GM18502 (cell line): Measurements from ENCODE around the gene KIF22.
A peak's percentile ranks its signal among the peaks of the same experiment; 100 is the strongest.
"Not testable (repeated sequence)": the region's sequence is repeated elsewhere in the genome, so short reads cannot be mapped to it uniquely, and the experiment has no call there.

ENCODE experiments used
- ATAC-seq: cut with Tn5 transposase; IDR thresholded peaks from one replicate; pipeline ENCODE4 v1.9.1; 2021; ENCODE audit warnings: mild to moderate bottlenecking; ENCODE audit not compliant: unreplicated experiment, poor library complexity

Gene KIF22

GRCh38 chr16:29765167-29766032 is 25.2 kb upstream of the KIF22 start:
- ATAC-seq: no peak

DNA sequence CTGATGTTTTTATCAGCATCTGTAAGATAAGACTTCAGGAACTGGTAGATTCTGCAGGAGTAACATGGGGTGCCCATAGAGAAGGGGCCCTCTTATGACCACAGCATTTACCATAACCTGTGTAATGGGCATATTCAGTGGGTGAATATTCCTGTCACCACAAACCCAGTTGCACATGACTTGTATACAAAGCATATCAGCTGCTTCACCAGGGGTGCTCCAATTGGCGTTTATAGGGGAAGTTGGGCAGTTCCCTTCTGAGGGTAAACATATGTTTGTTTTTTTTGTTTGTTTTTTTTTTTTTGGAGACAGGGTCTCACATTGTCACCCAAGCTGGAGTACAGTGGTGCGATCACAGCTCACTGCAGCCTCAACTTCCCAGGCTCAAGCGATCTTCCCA is 24.0 kb upstream of the KIF22 start:
- ATAC-seq: no peak

DNA sequence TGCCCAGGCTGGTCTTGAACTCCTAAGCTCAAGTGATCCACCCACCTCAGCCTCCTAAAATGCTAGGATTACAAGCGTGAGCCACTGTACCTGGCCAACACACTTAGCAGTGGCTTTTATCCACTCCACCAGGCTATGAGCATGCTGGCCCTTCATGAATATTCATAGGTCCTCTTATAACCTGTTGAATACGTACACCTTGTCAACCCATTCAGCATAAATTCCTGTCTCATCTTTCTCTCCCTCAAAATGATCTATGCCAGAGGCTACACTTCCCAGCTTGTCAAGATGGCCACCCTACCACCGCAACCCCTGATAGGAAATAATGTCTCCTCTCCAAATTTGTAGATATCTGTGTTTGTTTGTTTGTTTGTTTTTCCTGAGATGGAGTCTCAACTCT is 23.5 kb upstream of the KIF22 start:
- no peak for ATAC-seq

DNA sequence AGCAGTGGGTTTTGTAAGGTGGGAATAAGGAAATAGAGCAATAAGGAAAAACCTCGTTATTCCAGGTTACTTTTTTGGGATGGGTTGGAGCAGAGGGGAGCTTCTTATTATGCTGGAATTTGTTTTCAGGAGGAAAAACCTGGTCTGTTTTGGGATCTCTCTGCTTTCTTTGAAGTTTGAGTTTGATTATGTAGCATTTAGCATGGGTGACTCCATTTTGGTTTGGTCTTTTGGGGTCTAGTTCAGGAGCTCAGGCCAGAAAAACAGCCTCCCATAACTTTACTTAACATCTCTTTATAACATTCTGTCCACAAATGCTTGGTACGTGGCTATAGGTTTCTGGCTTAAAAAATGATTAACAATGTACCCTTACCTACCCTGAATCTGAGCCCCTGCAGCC is 21.0 kb upstream of the KIF22 start:
- no peak for ATAC-seq

- no peak for ATAC-seq
Observed at GRCh38 chr16:29770250-29770929, 20.2 kb upstream of the KIF22 start.

DNA sequence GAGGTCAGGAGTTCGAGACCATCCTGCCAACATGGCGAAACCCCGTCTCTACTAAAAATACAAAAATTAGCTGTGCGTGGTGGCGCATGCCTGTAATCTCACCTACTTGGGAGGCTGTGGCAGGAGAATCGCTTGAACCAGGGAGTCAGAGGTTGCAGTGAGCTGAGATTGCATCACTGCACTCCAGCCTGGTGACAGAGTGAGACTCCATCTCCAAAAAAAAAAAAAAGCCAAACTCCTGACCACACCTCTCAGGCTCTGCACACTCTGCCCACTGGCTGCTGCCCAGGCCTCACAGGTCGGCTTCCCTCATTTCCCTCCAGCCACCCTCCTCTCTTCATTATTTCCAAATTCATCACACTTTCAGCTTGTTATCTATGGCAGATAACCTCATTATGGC is 18.2 kb upstream of the KIF22 start:
- not testable (repeated sequence) for ATAC-seq

DNA sequence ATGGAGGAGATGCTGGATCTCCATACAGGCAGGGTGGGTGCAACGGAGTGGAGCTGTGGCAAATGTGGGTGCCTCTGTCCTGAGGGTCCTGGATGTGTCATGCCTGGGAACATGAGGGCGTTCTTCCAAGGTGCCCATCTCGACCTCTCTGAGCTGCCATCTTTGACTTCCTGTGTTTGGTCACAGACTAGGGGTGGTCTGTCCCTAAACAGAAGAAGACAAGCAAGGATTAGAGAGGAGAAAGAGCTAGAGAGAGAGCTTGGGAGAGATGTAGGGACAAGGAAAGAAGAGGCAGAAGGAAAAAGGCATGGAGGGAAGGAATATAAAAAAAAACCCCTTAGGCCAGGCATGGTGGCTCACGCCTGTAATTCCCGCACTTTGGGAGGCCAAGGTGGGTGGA is 15.8 kb upstream of the KIF22 start:
- ATAC-seq: no peak

GRCh38 chr16:29775742-29776408 is 14.7 kb upstream of the KIF22 start:
- ATAC-seq: no peak

DNA sequence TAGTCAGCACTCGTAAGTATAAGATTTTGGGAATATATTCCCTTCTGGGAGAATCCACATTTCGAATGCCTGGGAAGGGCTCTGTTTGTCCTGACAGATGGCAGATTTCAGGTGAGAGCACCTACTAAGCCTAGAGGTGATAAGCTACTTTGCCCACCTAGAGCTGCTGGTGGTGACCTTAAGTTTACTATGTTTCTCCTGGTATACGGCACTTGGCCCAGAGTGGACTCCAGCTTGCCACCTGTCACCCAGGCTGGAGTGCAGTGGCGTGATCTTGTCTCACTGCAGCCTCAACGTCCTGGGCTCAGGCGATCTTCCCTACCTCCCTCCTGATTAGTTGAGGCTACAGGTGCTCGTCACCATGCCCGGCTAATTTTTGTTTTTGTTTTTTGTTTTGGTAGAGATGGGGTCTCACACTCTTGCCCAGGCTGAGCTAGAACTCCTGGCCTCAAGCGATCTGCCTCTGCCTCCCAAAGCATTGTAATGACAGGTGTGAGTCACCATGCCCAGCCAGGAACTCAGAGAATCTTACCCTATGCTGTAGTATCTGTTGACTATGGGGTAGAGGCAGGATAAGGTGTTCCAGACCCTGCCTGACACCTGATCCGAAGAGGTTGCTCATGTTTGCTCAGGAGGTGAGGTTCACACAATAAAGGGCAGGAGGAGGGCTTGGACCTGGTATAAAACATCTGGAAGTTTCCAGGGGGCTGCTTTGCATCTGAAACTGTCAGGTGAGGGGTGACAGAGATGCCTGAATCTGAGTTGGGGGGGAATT is 12.8 kb upstream of the KIF22 start, which contains the start of gene ZG16:
ZG16 (plus strand) TSS at position 681 of the 775 bp plus-strand sequence. CDS start 1,011 bp downstream, outside the sequence.
- no peak for ATAC-seq

DNA sequence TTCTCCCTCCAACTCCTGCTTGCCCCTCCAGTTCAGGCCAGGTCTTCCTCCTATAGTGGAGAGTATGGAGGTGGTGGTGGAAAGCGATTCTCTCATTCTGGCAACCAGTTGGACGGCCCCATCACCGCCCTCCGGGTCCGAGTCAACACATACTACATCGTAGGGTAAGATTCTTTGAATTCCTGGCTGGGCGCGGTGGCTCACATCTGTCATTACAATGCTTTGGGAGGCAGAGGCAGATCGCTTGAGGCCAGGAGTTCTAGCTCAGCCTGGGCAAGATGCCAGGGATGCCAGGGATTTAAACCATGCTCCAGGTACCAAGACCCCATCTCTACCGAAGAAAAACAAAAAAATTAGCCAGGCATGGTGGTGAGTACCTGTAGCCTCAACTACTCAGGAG is 11.1 kb upstream of the KIF22 start:
- no peak for ATAC-seq

GRCh38 chr16:29783094-29783953 is 7.2 kb upstream of the KIF22 start:
- ATAC-seq: not testable (repeated sequence)

DNA sequence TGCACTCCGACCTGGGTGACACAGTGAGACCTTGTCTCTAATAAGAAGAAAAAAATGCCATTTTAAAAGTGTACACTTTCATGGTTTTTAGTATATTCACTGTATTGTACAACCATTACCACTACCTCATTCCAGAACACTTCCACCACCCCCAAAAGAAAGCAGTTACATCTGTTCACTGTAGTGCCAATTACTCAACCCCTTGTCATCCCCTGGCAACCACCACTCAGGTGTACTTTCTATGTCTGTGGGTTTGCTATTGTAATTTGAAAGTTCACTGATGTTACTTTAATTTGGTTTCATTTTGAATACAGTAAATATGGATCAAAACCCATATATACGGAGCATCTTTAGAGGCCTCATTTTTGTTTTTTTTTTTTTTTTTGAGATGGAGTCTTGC is 6.4 kb upstream of the KIF22 start:
- no peak for ATAC-seq

GRCh38 chr16:29784901-29785500 is 5.5 kb upstream of the KIF22 start:
- peak; percentile 48 for ATAC-seq

- ATAC-seq: not testable (repeated sequence)
Observed at GRCh38 chr16:29787155-29787554, 3.4 kb upstream of the KIF22 start.

DNA sequence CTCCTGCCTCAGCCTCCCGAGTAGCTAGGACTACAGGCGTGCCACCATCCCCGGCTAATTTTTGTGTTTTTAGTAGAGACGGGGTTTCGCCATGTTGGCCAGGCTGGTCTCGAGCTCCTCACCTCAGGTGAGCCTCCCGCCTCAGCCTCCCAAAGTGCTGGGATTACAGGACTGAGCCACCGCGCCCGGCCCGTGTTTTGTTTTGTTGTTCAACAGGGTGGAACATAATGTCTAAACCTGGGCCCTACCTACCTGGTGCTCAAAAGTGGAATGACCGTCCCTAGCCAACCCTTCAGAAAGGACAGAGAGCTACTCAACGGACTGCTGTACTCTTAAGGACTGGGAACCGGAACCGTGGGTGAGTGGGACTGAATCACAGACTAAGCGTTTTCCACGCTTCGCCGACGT is 772 bp upstream of the KIF22 start:
- ATAC-seq: no peak

GRCh38 chr16:29790949-29791844 is 646 bp downstream of the KIF22 start:
- peak; percentile 9 for ATAC-seq

- ATAC-seq: no peak
Observed at GRCh38 chr16:29791845-29792807, 1.6 kb downstream of the KIF22 start.
